RPMI8226 (cell line): ENCODE results near the gene SPI1.
A peak's percentile ranks its signal among the peaks of the same experiment; 100 is the strongest.

Experiments
- DNase-seq: peaks from one replicate; pipeline ENCODE4 v3.0.0-alpha.2; 2015

Gene SPI1

DNA sequence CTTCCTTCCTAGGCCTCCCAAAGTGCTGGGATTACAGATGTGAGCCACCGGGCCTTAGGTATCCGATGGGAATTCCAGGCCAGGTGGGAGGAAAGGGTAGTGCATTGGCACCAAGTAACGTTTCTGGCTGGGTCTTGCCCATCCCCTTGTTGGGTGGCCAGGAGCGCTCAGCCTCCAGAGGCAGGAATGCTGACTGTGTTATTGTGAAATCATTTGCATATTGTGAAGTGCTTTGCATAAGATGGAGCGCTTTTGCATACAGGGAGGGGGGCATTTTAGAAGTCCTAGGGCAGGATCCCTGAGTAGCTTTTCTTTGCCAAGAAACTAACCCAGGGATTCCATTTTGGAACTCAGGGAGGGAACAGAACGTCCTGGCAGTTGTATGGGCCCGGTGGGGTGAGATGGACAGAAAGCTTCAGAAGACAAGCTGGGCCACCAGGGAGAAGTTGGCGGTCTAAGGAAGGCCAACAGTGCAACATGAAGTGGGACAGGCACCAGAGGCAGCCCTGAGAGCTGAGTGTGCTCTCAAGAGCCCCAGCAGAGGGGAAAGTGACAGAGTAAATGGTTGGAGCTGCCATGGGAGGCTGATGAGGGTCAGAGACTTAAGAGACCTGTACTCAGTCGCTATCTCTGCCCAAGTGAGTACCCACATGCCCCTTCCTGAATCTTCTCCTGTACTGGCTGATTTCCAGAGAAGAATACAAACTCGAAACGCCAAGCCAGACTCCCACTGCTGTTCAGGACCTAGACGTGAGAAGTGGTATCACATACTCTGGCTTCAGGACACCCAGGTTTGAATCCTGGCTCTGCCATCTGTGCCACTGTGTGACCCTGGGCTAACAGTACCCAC is 28.8 kb upstream of the SPI1 start:
- DNase-seq, result peak; percentile 62

DNA sequence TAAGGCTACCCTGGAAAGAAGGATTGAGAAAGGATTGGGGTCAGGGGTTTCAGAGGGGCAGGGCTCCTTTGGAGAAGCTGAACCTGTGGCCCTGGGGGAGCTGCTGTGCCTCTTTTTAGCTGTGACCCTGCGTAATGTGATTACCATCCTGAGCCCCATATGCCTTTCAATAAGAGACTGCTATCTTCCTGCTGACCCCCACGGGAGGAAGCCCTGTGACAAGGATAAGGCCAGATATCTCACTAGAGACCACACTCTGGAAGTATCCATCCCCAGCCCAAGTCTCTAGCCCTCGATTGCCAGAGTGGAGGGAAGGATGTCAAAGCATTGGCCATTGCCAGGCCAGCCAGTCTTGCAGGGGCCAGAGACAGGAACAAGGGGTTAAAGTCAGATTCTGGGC is 25.2 kb upstream of the SPI1 start:
- DNase-seq, result no peak

DNA sequence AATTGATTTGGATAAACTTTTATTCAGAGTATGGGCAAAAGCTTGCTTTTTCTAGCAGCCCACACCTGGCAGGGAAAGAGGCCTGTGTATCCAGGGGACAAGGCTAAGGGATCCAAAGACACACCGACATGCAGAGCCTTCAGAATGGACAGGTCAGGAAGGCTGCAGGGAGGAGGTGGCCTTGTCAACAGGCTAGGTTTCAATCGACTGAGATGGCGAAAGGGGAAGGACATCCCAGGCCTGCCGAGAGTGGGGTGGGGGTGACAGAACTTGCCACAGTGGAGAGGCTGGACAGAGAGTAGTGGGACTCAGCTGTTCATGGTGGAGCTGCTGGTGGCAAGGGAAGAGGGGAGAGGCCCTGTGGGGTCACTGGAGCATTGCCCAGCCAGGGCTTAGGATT is 24.8 kb upstream of the SPI1 start:
- DNase-seq, result no peak

GRCh38 chr11:47400768-47401279 is 22.5 kb upstream of the SPI1 start:
- DNase-seq, result peak; percentile 25

- peak; percentile 50 for DNase-seq
Measured at GRCh38 chr11:47399860-47400767, 21.8 kb upstream of the SPI1 start.

DNA sequence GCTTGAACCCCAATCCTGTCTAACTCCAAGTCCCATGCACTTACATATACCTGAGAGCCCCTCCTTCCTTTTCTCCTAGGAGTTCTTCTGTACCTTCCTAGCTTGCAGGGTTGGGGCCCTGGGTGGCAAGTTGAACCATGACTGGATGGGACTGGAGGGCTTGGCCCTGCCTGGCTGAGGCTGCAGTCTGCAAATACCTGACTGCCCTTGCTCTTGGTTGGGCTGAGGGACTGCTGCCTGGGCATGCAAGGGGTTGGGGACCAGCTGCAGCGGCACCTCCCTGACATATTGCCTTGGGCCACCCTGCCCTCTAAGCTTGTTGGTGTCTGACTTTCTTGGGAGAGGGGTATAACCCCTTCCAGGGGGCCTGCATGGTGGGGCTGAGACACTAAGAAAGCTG is 20.2 kb upstream of the SPI1 start:
- DNase-seq, result no peak

- no peak for DNase-seq
Measured at GRCh38 chr11:47398011-47398410, 19.7 kb upstream of the SPI1 start.

DNA sequence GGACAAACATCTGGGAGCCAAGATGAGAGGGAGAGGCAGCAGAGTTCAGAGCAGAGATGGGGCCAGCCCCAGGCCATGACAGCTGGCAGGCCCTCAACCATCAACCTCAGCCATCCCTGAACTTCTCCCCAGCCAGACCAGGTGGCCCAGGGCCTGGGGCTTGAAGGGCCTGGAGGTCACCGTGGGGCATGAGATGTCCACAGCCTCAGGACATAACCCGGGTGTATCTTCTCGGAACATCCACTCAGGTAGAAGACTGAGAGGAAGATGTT is 17.6 kb upstream of the SPI1 start:
- DNase-seq, result peak; percentile 28

DNA sequence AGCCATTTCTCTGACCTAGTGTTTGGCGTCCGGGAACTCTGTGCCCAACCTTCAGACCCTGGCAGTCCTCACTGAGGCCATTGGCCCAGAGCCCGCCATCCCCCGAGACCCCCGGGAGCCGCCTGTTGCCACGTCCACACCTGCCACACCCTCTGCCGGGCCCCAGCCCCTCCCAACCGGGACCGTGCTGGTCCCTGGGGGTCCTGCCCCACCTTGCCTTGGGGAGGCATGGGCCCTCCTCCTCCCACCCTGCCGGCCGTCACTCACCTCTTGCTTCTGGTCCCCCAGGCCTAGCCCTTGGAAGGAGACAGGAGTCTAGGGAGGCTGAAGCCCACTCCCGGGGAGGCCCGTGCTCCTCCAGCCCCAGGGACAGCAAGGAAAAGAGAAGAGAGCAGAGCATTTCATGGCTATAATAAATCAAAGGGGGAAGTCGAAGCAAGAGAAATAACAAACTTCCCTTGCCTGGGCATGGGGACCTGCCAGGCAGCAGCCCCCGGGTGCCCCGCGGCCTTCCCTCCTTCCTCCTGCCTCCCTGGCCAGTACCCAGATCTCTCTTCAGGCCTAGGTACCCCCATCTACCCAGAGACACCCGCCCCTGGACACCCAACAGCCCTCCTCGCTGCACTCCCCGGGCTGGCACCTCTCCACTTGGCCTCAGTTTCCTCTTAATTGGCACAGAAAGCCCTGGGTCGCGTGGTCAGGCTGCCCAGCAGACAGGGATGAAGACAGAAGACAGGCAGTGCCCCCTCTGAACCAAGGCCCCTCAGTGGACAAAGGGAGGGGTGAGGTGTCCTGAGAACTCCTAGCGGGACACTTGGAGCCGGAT is 17.1 kb upstream of the SPI1 start:
- no peak for DNase-seq

DNA sequence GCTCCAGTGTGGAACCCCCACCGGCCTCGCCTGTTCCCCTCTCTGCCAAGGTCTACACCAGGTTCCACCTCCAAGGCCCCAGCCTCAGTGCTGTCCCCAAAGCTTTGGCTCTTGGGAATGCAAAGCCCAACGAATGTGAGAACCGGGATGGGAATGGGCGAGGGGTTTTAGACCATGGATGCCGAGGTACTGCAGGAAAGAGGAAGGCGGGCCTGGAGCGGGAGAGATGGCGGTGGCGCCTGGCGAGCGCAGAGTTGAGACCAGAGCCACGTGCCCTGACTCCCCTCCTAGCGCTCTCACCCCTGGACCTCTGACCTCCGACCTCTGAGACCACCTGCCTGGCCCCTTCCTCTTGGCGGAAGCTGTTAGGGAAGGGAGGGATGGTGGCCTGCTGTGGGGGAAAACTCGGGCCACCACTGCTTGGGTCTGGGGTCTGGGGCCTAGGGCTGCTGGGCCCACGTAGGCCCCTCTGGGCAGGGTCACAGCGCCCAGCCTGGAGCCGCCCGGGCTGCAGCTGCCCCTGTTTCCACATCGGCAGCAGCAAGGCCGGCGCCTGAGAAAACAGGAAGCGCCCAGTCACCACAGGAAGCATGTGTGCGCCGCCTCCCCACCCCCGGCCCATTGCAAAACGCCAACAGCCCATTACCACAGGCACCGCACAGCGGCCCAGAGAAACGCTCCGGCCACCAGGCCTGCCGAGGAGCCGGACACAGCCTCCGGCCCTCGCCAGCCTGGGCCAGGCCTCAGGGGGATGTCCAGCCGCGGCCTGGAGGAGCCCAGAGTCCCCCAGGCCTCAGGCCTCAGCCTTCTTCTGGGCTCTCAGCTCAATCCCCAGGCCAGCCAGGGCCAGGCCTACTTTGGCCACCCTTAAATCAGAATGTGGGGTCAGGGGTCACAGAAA is 16.2 kb upstream of the SPI1 start:
- peak; percentile 76 for DNase-seq

DNA sequence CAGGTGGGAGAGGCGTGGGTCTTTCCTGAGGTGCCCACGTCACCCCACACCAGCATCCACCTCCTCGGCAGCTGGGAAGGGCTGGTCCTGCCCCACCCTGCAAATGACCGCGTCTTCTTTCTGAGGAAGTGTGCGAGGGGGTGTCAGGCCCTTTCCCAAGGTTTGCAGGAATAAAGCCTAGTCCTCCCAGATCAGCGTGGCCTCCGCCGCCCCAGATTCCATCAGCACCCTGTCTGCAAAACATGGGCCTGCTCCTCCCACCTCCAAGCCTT is 15.6 kb upstream of the SPI1 start:
- DNase-seq, result no peak

GRCh38 chr11:47393163-47394049 is 15.1 kb upstream of the SPI1 start:
- peak; percentile 82 for DNase-seq

DNA sequence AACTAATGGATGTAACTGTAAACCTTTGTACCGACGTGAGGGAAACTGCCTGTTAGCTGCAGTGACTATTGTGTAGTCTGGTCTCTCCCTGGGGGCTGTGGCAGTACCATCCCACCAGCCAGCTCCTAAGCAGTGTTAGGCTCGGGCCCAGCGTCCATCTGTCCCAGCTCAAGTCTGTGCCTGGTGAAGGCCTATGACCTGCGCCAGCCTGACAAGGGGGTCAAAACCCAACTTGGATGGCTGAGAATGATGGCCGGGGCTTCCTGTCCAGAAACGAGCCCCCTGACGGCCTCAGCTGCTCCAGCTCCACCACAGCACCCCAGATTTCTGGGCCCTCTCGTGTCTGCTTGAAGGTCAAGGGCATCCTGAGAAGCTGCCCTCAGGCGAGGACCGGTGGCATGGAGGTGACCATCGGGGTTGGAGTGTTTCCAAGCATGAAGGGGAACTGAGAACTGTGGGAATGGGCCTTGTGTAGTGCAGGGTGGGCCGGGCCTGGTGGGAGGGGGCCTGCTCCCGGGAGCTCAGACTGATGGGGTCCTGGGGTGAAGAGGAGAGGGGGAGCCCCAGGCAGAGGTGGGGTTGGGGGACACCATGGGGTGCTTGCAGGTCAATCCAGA is 14.3 kb upstream of the SPI1 start:
- no peak for DNase-seq

GRCh38 chr11:47391711-47392432 is 13.5 kb upstream of the SPI1 start:
- DNase-seq, result no peak

DNA sequence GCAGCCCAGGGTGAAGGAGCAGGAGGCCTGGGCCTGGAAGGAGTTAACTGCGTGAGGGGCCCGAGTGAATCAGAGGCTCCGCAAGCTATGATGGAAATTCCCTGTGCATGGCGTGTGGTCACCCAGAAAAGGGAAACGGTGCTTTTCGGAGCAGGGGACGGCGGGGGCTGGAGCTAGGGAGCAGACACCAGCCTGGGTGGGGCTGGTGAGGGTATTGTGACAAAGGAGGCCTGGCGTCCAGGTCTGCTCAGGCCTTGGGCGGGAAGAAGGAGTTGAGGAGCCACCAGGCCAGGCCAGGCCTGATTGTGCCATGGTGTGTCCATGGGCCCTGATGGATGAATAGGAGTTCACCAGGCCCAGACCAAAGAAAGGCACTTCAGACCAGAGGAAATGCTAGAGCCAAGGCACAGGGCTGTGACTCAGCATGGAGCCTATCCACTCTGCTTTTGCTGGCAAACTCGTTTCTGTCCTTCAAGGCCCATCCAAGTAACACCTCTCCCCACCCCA is 12.8 kb upstream of the SPI1 start:
- DNase-seq, result no peak

- no peak for DNase-seq
Measured at GRCh38 chr11:47390422-47390760, 12.0 kb upstream of the SPI1 start.

DNA sequence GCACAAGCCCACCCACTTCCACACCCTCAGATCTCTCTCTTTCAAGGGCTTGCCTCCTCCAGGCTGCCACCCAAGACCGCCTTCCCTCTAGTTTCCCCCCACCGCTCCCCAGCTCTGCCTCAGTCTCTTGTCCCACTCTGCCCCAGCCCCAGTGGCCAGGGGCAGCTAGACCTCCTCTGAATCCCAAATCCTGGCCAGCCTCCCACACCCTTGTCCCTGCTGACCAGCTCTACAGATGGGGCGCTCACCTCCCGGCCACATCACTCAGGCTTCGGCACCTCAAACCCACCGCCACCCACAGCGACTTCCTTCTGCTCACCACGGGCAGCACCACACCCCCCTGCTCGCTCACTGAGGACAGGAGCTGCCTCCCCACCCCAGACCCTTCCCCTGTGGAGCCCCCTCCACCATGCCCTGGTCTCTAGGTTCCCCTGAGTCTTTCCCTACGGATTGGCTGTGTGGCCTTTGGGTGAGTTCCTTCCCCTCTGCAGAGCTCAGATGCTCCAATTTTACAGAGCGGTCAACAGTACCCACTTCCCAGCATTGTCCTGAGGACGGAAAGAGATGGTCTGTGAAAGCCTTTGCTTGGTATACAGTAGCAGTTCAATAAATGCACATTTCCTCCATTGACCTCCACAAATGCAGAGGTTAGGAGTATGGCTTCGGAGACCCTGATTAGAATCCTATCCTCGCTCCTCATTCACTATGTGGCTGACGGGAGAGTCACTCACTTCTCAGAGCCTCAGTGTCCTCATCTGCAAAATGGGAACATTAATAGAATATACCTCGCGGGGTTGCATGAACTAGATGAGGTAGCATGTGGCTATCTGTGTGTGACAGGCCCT is 11.5 kb upstream of the SPI1 start:
- DNase-seq, result no peak

DNA sequence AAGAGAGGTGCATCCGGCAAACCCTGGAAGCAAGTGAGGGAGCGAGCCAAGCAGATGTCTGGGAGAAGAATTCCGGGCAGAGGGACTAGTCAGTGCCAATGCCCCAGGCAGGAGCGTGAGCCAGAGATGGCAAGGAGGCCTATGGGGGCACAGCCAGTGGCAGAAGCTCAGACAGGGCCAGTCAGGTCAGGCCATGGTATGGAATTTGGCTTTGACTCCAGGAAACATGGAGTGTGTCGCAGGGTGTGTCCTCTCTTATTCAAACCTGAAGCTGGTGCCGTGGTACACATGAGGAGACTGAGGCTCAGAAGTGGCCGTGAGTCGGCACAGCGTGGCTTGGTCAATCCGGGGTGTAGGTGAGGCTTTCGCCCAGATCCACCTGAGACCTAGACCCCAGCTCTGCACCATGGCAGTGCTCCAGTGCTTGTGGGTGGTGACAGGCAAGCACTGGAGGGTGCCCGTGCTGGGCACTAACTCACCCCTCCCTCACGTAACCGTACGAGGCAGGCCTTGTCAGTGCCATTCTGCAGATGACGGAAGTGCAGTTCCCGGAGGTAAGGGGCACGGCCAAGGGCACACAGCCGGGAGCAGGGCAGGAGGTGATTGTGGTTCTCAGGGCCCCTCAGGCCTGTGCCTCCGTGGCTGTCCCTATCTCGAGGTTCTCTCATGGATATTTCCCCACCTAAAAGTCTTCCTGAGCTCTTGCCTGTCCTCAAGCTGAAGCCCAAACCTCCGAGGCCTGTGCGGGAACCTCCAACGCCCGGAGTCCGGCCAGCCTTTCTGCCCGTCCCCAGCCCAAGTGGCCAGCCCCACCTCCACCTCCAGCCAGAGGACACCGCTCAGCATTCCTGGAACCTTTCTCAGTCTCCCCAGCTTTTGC is 10.6 kb upstream of the SPI1 start:
- no peak for DNase-seq
